Pons (tissue), 1 donor: ENCODE measurements around the gene MFRP.
"Not testable (repeated sequence)": the region's sequence is repeated elsewhere in the genome, so short reads cannot be mapped to it uniquely, and the experiment has no call there.

Source experiments
- DNase-seq: peaks from one replicate; pipeline ENCODE4 v3.0.0-alpha.2; 2016; ENCODE audit warnings: low spot score

Gene MFRP

GRCh38 chr11:119346605-119347004 lies at the start of gene MFRP:
MFRP (minus strand) TSS chr11:119346705; CDS start chr11:119346513, 192 bp downstream.
- no peak for DNase-seq

- no peak for DNase-seq
These were observed 44.8 kb upstream of the MFRP start for GRCh38 chr11:119391275-119391674.

- DNase-seq: no peak
These were observed 43.2 kb upstream of the MFRP start for GRCh38 chr11:119389611-119390254.

GRCh38 chr11:119388103-119388502 lies 41.6 kb upstream of the MFRP start:
- no peak for DNase-seq

GRCh38 chr11:119384332-119384731 lies 37.8 kb upstream of the MFRP start:
- no peak for DNase-seq

- not testable (repeated sequence) for DNase-seq
These were observed 36.0 kb upstream of the MFRP start for GRCh38 chr11:119382513-119382912.

GRCh38 chr11:119382101-119382500 lies 35.6 kb upstream of the MFRP start:
- DNase-seq: no peak

GRCh38 chr11:119381181-119381988 lies 34.9 kb upstream of the MFRP start, which contains the start of gene USP2:
USP2 (minus strand) TSS chr11:119381690; CDS start chr11:119373480, 8,210 bp downstream.
- DNase-seq: peak; percentile 97

- no peak for DNase-seq
These were observed 34.3 kb upstream of the MFRP start for GRCh38 chr11:119380827-119381180.

GRCh38 chr11:119380160-119380826 lies 33.8 kb upstream of the MFRP start:
- DNase-seq: no peak

GRCh38 chr11:119378851-119379465 lies 32.5 kb upstream of the MFRP start:
- DNase-seq: no peak

GRCh38 chr11:119377961-119378667 lies 31.6 kb upstream of the MFRP start:
- no peak for DNase-seq

- DNase-seq: no peak
These were observed 30.8 kb upstream of the MFRP start for GRCh38 chr11:119377112-119377901.

GRCh38 chr11:119376197-119376847 lies 29.8 kb upstream of the MFRP start:
- peak; percentile 95 for DNase-seq

- DNase-seq: peak; percentile 94
These were observed 29.1 kb upstream of the MFRP start for GRCh38 chr11:119375337-119376196.

- peak; percentile 76 for DNase-seq
These were observed 28.3 kb upstream of the MFRP start for GRCh38 chr11:119374632-119375336.

- DNase-seq: peak; percentile 92
These were observed 27.6 kb upstream of the MFRP start for GRCh38 chr11:119373921-119374631.
